Measurements from ENCODE around the gene DNAJC16.

The DNAJC16 gene

DNA sequence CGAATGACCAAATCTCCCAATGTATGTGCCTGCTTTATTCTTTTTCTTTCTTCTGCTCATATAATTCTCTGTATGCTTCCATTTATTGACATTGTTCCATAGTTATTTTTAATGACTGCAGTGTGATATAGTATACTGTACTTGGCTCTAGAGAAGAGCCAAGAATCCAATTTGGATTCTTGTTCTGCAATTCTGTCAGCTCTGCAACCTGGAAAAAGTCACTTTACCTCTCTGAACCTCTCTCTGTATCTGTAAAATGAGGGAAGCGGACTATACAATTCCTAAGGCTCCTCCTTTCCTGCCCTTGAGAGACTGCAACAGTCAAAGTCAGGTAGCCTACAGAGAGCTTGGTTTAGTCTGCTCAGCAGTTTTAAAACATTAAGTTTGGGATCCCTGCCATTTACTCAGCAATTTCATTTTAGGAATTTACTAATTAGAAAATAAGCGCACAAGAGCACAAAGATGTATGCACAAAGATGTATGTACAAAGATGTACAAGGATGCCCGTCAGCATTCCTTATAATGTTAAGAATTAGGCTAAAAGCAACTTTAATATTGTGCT is 14.7 kb downstream of the DNAJC16 start:
- no peak for DNase-seq

DNA sequence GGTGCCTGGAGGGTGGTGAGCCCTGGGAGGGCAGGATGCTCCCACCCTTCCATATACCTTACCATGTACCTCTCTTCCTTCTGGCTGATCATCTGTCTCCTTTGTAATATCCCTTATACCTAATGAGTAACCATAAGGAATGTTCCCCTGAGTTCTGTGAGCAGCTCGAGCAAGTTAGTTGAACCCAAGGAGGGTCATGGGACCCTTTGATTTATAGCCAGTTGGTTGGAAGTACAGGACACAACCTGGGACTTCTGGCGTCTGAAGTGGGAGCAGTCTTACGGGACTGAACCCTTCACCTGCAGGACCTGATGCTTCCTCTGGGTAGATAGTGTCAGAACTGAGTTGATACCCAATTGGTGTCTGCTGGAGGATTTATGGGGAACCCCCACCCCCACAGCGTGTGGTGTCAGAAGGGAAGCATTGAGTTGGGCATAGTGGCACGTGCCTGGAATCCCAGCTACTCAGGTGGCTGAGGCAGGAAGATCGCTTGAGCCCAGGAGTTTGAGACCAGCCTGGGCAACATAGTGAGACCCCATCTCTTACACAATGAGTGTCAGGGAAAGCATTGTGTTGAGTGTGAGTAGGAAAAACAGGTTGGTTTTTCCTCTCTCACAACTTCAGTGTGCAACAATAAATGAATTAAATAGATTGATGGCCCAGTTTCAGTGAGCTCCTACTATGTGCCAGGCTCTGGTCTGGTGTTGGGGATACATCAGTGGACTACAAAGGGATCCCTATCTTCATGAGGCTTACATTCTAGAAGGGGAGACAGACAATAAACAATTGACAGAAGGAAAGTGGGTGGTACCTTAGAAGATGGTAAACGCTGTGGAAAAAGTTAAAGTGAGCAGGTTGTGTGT is 16.0 kb downstream of the DNAJC16 start:
- DNase-seq = no peak

DNA sequence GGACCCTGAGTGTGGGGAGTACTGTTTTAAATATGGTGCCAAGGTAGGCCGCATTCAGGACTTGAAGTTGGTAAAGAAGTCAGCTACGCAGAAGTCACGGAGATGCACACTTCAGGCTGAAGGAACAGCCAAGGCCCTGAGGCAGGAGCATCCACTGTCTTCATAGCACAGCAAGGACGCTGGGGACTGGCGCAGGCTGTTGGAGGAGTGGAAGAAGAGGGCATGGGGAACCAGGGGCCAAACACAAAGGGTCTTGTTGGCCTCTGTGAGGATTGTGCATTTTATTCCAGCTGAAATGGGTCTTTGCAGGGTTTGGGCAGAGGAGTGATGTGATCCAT is 16.6 kb downstream of the DNAJC16 start:
- DNase-seq = no peak

DNA sequence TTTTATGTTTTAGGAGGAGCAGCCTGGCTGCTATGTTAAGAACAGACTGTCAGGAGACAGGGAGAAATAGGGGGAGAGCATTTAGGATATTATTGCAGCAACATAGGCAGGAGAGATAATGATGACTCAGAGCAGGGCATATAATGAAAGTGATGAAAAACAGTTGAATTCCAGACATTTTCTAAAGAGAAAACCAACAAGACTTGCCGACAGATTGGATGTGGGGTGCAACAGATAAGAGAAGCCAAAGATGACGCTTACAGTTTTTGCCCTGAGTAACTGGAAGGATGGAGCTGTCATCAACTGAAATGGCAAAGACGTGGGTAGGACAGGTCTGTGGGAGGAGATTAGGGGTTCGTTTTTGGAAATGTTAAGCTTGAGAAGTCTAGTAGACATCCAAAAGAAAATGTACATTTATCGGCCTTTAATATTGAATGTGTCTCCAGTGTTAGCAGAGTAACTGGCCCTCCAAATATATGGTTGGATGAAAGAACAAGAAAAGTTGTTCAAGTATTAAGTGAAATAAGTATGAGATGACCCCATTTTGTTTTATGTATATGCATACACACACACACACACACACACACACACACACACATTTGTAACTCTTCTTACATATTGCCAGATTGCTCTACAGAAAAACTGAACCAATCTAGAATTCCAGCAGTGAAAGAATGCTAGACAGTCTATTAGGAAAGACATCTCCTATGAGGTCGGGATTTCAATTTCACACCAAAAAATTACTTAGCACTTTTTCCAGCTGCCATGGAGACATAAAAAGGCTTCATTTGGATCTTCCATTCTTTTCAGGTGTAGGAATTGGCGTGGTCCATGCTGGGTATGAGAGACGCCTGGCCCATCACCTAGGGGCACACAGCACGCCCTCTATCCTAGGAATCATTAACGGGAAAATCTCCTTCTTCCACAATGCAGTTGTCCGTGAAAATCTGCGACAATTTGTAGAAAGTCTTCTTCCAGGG is 17.2 kb downstream of the DNAJC16 start:
- DNase-seq = no peak

DNA sequence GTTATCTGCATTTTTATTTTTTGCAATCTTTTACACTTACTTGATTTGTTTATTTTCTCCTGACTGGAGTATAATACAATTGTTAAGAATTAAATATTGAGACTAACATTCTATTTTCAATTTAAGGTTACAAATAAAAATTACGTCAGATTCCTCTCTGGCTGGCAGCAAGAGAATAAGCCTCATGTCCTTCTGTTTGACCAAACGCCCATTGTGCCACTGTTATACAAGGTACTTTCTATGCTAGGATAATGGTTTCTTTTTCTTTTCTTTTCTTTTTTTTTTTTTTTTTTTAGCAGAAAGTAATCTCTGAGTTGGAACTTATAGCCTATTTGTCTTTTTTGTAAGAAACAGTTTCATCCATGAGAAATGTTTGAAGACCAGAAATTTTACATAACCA is 20.0 kb downstream of the DNAJC16 start:
- DNase-seq = no peak

DNA sequence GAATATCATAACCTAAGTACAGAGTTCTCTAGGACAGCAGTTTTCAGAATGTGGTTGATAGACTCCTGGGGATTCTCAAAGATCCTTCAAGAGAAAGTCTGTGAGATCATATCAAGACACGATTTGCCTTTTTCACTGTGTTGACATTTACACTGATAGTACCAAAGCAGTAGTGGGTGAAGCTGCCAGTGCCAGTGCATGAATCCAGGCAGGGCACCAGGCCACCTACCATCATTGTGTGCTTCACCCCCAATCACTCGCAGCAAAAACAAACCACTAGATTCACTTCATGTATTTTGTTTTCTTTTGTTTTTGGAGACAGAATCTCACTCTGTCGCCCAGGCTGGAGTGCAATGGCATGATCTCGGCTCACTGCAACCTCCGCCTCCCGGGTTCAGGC is 23.9 kb downstream of the DNAJC16 start:
- no peak for DNase-seq

DNA sequence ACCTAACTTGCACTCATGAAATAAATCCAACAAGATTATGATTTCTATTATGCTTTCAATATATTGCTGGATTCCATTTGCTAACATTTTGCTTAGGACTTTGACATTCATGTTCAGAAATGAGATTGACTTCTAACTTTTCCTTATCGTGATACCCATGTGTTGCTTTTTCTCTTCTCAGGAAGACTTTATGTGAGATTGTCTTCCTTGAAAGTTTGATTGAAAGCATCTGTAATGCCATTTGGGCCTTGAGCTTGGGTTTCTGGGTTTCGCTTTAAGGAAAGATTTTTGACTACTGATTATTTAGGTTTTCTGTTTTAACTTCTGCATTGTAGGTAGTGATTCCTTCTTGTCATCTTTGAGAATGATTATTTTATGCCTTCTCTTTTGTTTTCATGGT is 30.4 kb downstream of the DNAJC16 start:
- no peak for DNase-seq

DNA sequence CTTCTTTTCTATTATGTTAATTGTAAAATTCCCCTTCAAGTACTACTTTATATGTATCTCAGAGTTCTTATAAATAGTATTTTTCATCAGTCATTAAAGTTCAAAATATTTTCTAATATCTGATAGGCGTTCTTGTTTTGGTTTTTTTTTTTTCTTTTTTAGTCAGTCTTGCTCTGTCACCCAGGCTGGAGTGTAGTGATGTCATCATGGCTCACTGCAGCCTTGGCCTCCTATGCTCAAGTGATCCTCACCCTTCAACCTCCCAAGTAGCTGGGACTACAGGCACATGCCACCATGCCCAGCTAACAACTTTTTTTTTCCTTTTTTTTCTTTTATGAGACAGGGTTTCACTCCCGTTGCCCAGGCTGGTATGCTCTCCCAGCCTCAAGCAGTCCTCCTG is 30.9 kb downstream of the DNAJC16 start:
- DNase-seq = no peak

DNA sequence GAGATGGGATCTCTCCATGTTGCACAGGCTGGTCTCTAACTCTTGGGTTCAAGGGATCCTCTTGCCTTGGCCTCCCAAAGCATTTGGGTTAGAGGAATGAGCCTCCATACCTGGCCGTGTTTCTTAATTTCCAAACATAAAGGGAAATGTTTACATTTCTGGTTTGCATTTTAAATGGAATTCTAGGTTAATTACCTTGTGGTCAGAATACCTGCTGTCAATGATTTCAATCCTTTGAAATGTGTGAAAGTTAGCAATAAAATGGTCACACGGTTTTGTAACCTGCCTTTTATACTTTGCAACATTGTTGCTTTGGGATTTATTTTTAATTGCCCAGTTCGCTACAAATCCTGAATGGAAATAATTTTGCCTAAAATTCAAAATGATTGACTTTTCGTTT is 31.9 kb downstream of the DNAJC16 start:
- DNase-seq = no peak

DNA sequence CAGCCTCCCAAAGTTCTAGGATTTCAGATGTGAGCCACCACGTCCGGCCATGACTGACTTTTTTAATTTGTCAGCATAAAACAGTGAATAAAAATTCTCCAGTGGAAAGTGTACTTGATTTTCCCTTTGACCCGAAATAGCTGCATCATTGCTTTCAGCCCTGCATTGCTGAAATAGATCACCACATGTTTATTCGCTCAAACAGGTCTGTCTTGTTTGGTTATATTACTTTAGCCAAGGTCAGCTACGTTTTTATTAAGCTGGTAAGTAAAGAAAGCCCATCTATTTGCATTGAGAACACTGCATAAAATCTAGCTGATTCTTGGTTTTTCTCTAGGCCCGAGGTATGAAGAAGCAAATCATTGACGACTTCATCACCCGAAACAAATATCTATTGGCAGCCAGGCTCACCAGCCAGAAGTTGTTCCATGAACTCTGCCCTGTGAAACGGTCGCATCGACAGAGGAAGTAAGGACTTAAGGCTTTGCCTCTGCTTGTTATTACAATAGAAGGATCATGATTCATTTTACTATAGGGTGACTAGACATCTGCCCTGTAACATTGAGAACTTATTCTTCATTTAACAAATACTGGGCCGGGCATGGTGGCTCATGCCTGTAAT is 32.7 kb downstream of the DNAJC16 start:
- no peak for DNase-seq

DNA sequence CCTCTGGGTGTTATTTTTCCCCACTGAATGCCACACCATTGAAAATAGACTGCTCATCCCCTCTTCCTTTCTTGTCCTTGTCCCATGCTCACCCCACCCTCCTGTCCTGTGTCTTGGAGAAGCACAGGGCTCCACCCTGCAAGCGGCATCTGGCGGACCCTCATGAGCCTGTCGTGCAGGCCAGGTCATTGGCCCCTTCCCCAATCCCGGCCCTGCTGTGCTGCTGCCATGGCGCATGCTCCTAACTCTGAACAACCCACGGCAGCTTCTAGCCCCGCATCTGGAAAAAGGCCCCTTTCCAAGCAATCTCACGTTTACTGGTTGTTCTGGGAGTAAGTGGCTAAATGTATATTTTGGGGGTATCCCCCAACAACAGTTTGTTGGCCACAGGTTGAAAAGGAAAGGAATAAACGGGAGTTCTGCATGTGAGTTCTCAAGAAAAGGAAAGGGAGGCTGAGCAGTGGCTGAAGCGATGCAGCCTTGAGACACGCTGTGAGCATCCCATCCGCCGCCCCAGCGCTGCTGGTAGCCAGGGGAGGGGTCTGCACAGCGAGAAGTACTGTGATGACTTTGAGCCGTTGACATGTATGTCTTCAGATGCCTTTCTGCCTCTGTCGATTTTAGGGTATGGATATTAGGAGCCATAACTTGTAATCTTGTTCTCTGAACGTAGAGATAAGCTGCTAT is 41.9 kb downstream of the DNAJC16 start:
- DNase-seq = no peak

DNA sequence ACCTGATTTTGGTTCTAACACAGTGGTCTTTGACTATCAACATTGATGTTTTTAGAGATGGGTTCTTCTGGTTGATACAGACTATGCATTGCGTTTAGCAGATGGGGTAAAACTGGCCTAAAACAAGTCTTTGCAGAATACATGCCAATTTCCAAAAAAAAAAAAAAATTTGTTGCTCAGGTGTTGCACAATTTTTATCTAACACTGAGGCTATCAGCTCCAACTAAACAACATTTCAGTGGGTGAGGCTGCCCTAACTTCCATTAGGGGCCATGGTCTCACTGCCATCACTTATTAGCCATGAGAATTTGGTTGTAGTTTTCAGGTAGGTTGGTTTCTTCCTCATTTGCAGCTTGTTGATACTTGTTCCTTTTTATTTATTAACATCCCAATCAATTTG is 44.2 kb downstream of the DNAJC16 start:
- no peak for DNase-seq

DNA sequence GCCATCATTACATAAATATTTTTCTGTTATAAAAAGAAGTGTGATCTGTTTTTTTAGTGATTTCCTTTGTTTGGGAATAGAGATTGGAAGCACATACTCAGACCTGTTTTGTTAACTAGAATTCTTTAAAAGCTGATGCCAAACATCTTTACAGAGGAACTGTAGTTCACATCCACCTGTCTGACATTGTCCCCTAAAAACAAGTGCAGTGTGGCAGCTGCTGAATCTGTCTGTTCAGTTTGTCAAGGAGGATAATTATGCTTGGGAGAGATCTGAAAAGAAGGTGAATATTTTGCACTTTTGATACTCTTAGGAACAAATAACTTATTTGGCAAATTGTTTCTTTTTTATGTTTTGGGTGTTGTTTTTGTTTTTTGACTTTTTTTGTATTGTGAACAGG is 44.6 kb downstream of the DNAJC16 start:
- DNase-seq = no peak

DNA sequence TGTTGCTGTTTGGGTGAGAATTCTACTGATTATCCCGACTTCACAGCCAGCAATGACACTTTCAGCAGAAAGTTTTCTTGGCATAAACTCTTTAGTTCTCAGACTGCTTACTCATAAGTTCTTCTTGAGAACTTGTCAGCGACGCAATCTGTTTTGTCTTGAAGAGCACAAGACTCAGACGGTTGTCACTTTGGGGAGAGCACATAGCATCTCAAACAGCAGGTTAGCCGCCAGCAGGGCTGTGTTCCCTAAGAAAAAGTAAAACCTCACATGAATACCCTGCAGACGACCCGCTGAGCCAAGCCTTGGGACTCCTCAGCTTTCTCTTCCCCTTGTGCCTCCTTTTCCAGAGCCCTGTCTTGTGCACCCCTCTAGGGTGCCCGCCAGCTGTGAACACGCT is 46.8 kb downstream of the DNAJC16 start:
- no peak for DNase-seq

DNA sequence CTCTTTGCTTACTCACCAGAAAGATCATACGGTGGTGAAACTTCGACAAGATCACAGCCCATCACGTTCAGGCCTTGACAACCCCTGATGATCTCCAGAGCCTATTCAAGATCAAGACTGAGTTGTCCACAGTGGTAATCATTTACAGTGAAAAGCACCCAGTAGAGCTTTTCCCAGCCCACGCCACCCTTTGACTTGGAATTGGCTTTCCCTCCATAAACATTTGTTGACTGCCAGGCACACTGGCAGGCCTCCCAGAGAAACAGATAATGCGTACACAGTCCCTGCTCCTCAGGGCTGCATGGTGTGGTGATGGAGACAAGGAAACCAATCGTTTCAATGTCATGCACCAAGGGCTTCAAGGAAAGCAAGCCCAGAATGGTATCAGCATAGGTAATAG is 48.1 kb downstream of the DNAJC16 start:
- no peak for DNase-seq

DNA sequence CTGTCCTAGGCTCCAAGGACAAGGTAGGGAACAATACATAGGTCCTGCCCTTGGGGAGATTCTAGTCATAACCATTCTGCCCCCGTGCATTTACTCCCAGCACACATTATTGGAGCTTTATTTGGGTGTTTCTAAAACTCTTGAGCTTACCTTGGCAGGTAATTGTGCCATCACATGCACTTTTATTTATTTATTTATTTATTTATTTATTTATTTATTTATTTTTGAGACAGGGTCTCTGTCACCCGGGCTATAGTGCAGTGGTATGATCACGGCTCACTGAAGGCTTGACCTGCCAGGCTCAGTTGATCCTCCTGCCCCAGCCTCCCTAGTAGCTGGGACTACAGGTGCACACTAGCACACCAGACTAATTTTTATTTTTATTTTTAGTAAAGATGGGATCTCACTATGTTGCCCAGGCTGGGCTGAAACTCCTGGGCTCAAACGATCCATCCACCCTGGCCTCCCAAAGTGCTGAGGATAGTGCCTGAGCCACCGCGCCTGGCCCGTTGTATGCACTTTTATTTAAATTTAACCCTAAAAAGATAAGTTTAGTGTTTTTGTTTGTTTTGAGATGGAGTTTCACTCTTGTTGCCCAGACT is 49.0 kb downstream of the DNAJC16 start:
- no peak for DNase-seq

DNA sequence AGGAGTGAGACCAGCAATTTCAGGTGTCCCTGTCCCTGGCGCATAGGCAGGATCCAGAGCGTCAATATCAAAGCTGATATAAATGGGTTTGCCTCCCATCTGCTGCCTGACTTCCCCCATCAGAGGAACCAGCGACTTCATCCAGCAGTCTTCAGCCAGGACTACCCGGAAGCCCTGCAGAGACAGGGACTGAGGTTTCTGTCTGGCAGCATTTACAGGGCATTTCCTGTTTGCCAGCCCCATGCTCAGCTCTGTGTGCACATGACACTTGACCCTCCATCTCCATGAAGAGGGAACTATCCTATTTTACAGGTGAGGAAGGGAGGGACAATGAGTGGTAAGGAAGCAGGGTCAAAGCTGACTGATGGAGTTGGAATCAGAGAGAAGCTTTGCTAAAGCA is 51.0 kb downstream of the DNAJC16 start:
- DNase-seq = peak; percentile 11

DNA sequence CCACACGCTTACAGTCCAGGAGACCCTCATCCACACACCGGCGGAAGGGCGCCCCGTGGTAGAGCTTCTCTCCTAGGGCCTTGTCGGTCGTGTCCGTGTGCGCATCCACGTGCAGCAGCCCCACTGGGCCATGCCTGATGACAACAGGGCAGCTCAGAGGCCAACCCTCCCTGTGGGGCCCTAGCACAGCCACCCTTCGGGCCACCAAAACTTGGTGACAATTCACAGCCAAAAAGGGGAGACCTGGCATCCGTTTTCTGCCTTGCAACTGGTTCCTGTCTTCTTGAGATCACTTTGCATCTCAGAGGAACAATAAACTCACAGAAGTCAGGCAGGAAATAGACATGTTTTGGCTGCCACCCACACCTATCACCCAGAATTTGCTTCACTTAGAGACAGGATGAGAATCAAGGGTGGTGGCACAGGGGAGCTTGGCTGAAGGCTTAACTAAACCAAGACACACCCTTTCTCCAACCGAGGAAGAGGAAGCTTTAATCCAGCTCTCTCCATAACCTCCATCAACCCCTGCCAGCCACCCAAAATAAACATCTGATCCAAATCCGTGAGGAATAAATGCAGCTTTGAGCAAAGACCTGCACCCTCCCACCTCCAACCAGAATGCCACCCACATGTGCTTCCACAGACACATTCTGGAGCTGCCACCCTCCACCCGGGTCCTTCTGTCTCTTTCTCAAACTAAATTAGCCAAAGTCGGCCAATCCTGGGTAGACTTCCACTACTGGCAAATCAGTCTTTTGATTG is 52.5 kb downstream of the DNAJC16 start:
- peak; percentile 21 for DNase-seq

DNA sequence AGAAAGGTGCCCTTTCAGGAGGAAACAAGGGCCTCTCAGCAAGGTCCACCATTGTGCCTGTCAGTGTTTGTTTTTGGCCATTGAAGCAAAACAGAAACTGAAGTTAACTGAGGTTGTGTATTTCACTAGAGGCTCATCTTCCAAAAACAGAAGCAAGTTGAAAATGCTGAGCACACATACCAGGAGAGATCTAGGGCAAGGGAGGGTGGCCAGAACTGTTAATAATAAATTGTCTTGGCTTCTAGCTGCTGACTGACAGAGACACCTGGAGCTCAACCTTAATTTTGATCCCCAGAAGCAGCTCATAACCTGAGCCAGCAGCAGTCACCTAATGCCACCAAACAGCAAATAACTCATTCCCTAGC is 53.0 kb downstream of the DNAJC16 start:
- DNase-seq = no peak

DNA sequence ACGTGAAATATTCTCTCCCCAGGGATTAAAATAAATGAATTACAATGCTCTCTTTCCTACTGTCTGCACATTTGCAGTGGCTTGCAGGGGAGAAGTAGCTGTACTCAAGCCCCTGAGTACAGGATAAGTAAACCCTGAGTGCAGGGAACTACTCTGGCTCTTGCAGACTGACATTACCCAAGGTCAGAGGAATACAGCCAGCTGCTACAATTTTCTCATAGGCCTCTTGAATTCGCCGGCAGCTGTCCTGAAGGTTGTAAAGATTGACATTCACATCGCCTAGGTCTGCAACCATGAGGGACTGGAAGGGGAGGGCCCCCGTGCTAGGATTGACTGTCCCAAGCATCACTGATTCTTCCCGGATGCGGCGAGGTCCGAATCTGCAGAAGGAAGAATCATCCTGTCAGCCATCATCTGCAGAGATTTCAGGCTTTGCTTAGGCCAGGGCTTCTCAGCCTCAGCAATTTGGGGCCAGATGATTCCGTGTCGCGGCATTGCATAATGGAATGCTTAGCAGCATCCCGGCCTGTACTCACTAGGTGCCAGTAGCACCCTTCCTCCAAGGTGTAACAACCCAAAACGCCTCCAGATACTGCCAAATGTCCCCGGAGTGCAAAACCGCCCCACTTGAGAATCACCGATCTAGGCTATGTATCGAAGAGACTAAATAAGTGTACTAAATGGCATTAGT is 56.5 kb downstream of the DNAJC16 start:
- DNase-seq = no peak
